Middle frontal gyrus (tissue), 1 donor: ENCODE measurements around the gene GALNT14.
"Not testable (repeated sequence)": the region's sequence is repeated elsewhere in the genome, so short reads cannot be mapped to it uniquely, and the experiment has no call there.

Source experiments
- DNase-seq: peaks from one replicate; pipeline ENCODE4 v3.0.0-alpha.2; 2015; ENCODE audit warnings: low spot score; ENCODE audit errors: extremely low spot score

GALNT14 gene

DNA sequence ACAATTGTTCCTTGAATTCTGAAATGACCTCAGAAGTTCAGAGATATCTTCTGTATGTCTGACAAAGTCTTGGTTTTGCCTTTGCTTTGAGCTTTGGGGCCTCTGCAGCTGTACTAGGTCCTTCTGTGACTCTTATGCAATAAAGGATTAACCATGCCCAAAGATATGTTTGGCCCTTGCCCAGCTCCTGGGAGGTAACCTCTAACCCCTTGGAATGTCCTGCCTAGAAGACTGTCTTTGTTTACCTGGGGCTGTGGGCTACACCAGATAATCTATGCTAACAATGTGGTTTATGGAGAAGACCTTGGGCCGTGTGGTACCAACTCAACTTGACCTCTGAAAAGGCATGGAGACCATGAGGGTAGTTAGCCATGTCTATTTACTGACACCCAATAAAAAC, 190.1 kb downstream of the GALNT14 start:
- no peak for DNase-seq

- no peak for DNase-seq
Observed at GRCh38 chr2:30947686-30948085, 190.6 kb downstream of the GALNT14 start.

DNA sequence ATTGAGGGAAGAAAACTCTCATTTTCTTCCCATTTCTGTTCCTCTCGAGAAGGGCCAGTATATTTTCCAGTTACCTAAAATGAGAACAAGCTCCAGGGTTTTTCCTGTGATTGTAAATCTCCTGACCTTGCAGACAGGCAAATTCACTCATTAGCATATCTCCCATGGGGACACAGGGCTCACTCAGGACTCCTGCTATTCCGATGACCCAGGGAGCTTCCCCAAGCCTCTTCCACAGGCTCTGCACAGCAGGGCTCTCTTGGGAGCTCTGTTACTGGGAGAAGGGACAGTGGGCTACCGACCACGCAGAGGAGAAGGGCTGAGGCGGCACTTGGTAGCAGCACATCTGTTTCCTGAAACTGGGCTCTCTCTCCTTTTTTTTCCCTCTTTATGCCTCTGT, 195.8 kb downstream of the GALNT14 start:
- no peak for DNase-seq

GRCh38 chr2:30940839-30941238, 197.4 kb downstream of the GALNT14 start:
- DNase-seq, result no peak

- DNase-seq, result no peak
Observed at GRCh38 chr2:30939364-30939763, 198.9 kb downstream of the GALNT14 start.

DNA sequence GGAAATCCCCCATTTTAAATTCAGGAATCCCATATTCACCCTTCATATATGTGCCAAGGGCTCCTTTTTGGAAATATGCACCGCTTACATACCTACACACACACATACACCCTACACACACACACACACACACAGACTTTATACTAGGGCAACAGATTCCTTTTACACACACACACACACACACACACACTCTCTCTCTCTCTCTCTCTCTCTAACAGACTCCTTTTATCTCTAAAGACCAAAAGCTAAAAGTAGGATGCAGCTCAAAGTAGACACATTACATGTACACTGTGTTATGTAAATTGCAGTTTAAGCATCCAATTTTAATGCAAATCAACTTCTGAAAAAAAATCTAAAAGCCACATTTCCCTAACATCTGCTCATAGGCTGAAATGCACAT, 200.0 kb downstream of the GALNT14 start:
- DNase-seq, result no peak

DNA sequence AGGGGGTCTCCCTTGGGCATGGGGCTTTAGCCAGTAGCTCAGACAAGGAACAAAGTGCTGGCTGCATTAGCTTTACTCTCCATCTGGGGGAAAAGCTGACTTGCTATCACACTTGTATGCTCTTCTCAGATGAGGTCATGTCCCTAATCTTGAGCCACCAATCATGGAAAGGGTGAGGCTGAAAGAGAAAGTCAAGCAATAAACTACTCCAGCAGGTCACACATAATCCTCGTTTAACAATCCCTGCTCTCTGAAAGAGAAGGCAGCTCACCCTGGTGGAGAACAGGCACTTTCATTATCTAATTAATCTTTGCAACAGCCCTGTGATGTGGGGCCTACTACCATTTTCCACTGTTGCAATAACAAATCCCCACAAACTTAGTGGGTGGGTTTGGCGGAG, 201.3 kb downstream of the GALNT14 start:
- no peak for DNase-seq

GRCh38 chr2:30935795-30936194, 202.4 kb downstream of the GALNT14 start:
- DNase-seq, result no peak

DNA sequence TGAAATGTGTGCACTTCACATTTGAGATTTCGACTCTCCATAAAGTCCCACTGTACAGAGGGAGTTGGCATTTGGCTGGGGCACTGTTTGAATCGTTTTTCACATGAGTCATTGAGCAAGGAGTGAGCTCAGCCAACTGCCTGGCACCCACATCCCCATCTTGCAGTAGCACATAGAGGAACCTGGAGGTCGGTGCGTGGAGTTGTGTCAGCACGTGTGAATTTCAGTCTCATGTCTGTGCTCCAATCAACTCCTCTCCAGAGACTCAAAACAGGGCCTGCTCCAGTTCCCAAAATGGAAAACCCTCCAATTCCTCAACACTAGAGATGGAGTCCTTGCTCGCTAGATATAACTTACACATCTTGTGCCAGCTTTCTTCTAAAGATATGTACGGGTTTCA, 204.2 kb downstream of the GALNT14 start:
- DNase-seq, result peak; percentile 33

- no peak for DNase-seq
Observed at GRCh38 chr2:30933496-30933895, 204.7 kb downstream of the GALNT14 start.

DNA sequence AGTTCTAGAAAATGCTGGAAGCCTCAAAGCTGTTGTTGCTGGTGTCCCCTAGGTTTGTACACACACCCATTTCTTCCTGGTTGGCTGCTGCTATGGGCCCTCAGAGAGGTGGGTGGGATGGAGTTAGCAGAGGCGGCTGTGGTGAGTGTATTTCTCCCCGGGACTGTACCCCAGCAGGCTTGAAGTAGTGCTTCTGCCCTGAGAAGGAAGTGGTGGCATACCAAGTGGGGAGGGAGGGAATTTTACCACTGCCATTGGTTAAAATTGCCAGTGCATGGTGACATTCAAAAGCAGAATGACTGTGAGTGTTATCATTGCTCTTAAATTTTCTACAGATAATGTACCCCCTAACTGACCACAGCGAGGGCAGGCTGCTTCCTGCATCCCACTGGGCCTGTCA, 205.4 kb downstream of the GALNT14 start:
- DNase-seq, result no peak

DNA sequence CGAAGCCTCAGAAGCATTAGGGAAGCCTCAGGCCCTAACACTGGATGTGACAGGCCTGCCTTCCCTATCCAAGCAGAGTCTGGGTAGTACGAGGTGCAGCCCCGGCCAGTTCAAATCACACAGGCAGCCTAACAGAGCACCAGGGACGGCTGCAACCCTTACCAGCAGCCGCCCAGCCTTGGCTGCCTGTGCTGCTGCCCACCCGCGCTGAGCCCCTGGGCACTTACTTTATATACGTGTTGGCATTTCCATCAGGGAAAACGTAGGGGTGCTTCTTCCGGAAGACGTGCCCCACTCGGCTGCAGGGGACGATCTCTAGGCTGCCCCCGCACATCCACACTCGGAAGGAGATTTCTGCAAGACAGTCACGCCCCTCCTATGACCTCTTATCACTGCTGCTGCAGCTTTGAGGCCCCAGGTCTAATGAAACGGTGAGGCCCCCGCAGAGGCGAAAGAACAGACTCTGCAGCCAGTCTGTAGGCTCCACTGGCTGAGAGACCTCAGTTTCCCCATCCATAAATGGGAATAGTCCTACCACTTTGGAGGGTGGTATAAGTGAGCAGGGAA, 206.3 kb downstream of the GALNT14 start:
- no peak for DNase-seq

- DNase-seq, result no peak
Observed at GRCh38 chr2:30930716-30931115, 207.5 kb downstream of the GALNT14 start.

DNA sequence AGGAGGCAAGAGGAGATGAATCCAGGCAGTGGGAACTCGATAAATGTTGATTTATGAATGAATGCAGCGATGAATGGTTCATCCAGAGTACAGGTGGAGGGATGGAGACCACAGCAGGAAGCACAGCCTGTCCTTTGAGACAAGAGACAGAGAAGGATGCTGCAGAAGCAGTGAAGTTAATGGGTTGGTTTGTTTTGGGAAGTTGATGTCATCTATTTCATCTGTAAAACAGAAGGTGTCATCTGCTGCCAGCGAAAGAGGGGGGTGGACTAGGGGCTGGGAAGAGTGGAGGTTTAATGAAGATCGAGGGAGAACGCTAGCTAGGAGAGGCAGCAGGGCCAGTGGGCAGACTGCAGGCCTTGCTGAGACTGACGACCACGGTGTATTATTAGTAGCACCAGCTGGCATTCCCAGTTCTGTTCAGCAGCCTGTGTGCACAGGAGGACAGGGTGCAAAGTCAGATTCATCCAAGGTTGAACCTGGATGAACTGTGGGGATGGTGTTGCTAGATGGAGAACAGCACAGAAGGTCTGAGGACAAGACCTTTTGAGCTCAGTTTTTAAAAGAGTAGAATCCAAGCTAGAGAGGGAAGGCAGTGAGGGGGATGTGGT, 210.7 kb downstream of the GALNT14 start:
- DNase-seq, result no peak

DNA sequence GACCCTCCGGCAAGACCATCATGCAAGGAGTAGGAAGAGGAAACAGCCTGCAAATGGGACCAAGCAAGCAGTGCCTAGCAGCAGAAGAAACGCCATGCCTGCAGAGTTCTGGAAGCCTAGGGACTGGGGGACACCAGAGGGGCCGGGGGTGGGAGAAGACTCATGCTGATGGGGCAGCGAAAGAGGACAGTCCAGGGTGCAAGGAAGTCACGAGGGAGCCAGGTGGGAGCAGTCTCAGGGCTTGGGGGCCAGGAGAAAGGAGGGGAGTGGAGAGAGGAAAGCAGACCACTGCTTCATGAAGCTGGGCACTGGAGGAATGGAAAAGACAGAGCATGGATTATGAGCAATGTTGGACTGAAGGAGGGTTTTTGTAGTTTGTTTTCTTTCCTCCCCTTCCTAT, 211.6 kb downstream of the GALNT14 start:
- no peak for DNase-seq

DNA sequence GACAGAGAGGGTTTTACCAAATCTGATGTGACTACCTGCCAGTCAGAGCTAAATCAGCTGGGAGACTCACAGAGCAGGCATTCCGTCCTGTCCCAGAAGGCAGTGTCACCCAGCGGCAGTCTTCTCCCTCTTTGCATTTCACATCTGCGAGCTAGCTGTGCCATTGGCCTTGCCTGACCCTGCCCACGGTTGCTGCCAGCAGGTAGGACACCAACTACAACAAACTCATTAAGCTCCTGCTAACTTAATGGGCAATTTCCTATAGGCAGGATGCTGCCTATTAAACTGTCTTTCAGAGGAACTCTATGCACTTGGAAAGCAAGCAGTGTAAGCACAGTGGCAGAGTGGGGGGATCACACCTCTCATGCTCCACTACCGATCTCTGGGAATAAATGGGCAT, 214.6 kb downstream of the GALNT14 start:
- DNase-seq, result no peak

GRCh38 chr2:30920511-30920910, 217.7 kb downstream of the GALNT14 start:
- DNase-seq, result no peak

DNA sequence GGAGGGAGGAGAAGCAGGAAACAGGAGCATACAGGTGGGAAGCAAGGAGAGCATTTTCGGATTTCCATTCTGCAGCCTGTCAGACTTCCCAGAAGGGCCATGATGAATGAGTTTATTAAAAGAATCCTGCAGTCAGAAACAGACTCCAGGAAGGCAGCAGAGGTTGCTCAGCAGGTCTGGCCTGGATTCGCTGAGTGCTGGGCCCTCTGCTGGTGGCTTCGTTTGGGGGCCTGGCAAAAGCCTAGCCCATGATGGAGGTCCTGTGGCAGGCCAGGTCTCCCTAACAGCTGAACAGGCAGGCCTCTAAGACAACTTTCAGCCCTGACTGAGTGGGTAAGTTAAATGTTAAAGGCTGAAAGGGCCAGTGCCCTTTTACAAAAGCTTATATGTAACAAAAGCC, 222.8 kb downstream of the GALNT14 start:
- DNase-seq, result no peak

DNA sequence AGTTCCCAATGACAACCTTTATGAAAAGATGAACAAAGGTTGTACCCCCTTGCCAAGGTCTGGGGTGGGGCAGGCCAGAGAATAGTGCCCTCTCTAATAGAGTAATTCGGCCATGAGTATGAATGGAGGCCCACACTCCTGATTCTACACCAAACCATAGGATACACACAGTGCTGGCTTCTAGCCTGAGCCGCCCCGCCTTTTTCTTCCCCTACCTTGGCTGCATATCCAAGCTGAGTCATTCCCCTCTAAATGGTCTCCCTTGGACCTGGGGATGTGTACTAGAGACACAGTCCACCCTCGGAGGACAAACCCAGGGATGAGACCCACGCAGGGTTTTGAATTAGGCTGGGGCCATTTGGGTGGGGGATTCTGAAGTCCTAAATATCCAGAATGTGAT, 223.8 kb downstream of the GALNT14 start:
- DNase-seq, result no peak

DNA sequence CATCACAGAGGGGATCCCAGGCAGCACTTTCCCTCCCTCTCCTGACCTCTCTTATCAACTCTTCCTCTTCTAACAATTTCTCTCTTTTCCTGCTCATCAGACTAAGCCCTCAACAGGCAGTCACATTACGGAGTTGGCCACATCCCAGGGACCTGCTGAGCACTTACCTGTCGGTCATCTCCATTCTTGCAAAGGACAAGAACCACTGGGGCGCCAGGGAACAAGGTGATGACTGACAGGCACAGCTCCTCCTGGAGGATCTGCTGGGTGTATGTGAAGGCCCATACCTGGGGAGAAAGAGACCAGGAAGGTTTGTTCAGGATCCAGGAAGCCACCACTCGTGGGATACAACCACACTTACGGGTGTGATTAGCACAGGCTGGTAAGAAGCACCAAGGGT, 226.2 kb downstream of the GALNT14 start:
- no peak for DNase-seq

DNA sequence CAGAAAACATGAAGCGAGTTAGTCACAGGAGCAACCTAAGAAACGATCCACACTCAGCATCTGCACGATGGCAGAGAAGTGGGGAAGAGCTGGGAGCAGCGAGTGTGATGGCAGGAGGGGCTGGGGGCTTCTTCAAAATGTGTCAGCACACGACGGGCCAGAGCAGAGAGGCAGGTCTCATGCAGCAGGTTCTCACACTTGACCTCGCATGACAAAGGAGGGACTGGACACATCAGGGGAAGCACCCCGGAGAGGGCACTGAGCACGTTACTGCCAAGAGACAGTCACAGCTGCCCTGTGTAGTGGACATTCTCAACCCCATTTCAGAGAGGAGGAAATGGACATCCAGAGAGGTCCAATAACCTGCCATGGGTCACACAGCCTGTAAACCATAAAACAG, 226.9 kb downstream of the GALNT14 start:
- no peak for DNase-seq

DNA sequence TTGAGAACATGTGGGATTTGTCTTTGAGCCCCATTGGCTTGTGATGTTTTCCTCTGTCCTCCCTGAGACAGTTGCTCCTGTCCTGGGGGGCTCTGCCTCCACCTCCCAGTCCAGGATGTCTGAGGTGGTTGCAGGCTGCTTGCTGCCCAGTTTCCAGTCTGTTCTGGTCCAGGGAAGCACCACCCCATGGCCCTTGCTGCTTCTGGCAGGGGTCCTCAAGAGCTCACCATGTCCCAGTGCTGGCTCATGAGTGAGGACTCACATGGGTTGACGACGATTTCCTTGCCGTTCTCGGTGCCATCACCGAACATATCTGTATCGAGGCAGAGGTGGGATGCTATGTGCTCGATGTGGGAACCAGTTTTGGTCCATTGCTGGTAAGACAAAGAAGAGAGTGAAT, 227.6 kb downstream of the GALNT14 start:
- no peak for DNase-seq

DNA sequence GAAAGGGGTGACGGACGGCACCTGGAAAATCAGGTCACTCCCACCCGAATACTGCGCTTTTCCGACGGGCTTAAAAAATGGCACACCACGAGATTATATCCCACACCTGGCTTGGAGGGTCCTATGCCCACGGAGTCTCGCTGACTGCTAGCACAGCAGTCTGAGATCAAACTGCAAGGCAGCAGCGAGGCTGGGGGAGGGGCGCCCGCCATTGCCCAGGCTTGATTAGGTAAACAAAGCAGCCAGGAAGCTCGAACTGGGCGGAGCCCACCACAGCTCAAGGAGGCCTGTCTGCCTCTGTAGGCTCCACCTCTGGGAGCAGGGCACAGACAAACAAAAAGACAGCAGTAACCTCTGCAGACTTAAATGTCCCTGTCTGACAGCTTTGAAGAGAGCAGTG, 233.8 kb downstream of the GALNT14 start:
- DNase-seq, result not testable (repeated sequence)

DNA sequence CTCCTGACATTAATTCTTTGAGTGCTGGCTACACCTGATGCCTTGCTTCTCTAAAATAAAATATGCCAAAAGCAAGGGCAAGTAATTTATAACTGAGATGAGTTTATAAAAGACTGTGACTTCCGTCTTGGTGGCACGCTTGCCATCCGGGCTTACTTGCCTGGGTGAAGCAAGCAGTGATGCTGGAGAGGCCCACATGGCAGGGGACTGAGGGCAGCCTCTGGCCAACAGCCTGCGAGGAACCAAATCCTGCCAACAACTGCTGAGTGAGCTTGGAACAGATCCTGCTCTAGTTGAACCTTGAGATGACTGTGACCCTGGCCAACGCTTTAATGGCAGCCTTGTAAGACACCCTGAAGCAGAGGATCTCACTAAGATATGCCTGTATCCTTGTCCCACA, 234.9 kb downstream of the GALNT14 start:
- no peak for DNase-seq
